Transverse colon (tissue), 4 donors: ENCODE data around the gene SLC40A1. TPM values are rescaled to one million over a fixed set of nuclear protein-coding genes. Genes with fewer than 3 reads are reported as not detected.

Experiments used
- DNase-seq: peaks from one replicate; pipeline ENCODE4 v3.0.0-alpha.2; 2019
- H3K27ac ChIP-seq, 4 donors: fragments of 200-600 bp; sonication (generic); 2 replicates each; pipeline ENCODE4 v1.5.1; 2016 to 2018; ENCODE audit warnings: inconsistent platforms in 4 of 4
- H3K27me3 ChIP-seq: fragments of 200-600 bp; sonication (generic); 2 replicates; pipeline ENCODE4 v1.5.1; 2017; ENCODE audit warnings: inconsistent platforms
- H3K36me3 ChIP-seq, 4 donors: fragments of 200-600 bp; sonication (generic); 2 replicates each; pipeline ENCODE4 v1.5.1; 2017 to 2019; ENCODE audit warnings: inconsistent platforms in 4 of 4
- H3K4me1 ChIP-seq, 4 donors: fragments of 200-600 bp; sonication (generic); 2 replicates each; pipeline ENCODE4 v1.5.1; 2017 to 2020; ENCODE audit warnings: inconsistent platforms in 4 of 4
- H3K4me3 ChIP-seq, 4 donors: fragments of 200-600 bp; sonication (generic); 1 replicate in 1 of 4; 2 replicates in 3 of 4; pipeline versions ENCODE4 v1.5.1 to v1.6.1; 2017 to 2019; ENCODE audit warnings: inconsistent platforms in 4 of 4
- H3K9me3 ChIP-seq, 2 donors: fragments of 200-600 bp; sonication (generic); 2 replicates each; pipeline ENCODE4 v1.5.1; 2017 to 2019; ENCODE audit warnings: inconsistent platforms in 2 of 2
- EP300 ChIP-seq: sonication (generic); formaldehyde crosslinking; IDR thresholded peaks from one replicate; pipeline ENCODE4 v1.6.1; 2017; ENCODE audit warnings: antibody characterized with exemption, low read depth
- POLR2A ChIP-seq: fragments of 450-650 bp; IDR thresholded peaks from one replicate; pipeline ENCODE4 v1.6.1; 2016; ENCODE audit warnings: antibody characterized with exemption, mild to moderate bottlenecking, moderate library complexity
- POLR2AphosphoS5 ChIP-seq, 3 donors: sonication (generic); formaldehyde crosslinking; IDR thresholded peaks; one replicate each; pipeline ENCODE4 v1.6.1; 2016; ENCODE audit warnings: antibody characterized with exemption in 3 of 3
- WGBS, 2 donors: methylation state at CpG; one replicate each; pipeline ENCODE4 v1.1.5; 2018; ENCODE audit warnings: low coverage in 1 of 2; 5-methylcytosine and 5-hydroxymethylcytosine counted together
- in situ Hi-C, 4 donors: fragments of 200-750 bp; cut with MboI; loops; one replicate each; pipeline versions ENCODE4 v1.15.0 to v1.15.1; 2017; ENCODE audit warnings: low sequenced_read_pairs in 3 of 4, low pct_ligation_motif_present in 1 of 4, low pct_unique_long_range_greater_than_20kb in 1 of 4
- intact Hi-C: fragments of 100-400 bp; cut with DNase I; formaldehyde crosslinking; loops from one replicate; pipeline ENCODE4 v1.15.1; 2023; ENCODE audit warnings: low total_unique reads
- total RNA-seq, 4 donors: library from RNA; depleted of rRNA; stranded (reverse); fragments of >200 nt; gene quantifications; one replicate each; pipeline ENCODE4 v1.1.0, GENCODE V29; 2016
- TF ChIP-seq, protein P1 (sequence below), 5 experiments: fragments of 200-600 bp in 3 of 5; fragments of 450-650 bp in 2 of 5; sonication (generic) in 3 of 5; IDR thresholded peaks; 1 replicate in 2 of 5; 2 replicates in 3 of 5; pipeline ENCODE4 v1.5.1; 2016 to 2017; ENCODE audit warnings: antibody characterized with exemption in 5 of 5, inconsistent platforms in 3 of 5, mild to moderate bottlenecking in 2 of 5, moderate library complexity in 1 of 5

Gene SLC40A1
- total RNA-seq, 4 donors from 2014 or later: 26.3 to 345 (median 186) TPM

DNA sequence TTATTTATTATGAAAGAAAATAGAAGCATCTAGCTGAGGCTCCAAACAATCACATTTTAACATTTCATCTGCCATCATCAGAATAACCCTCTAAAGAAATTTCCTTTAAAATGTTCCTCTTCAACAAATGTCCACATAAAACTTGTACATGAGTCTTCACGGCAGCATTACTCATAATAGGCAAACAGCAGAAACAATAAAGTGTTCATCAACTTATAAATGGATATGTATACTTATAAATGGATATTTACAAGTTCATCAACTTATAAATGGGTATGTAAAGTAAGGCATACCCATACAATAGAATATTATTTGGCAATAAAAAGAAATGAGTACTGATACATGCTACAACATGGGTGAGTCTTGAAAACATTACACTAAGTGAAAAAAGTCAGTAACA lies 47.2 kb upstream of the SLC40A1 start:
- no peaks in the 10 kb centered on the region for H3K27me3 ChIP-seq
- TF ChIP-seq, protein P1, sequence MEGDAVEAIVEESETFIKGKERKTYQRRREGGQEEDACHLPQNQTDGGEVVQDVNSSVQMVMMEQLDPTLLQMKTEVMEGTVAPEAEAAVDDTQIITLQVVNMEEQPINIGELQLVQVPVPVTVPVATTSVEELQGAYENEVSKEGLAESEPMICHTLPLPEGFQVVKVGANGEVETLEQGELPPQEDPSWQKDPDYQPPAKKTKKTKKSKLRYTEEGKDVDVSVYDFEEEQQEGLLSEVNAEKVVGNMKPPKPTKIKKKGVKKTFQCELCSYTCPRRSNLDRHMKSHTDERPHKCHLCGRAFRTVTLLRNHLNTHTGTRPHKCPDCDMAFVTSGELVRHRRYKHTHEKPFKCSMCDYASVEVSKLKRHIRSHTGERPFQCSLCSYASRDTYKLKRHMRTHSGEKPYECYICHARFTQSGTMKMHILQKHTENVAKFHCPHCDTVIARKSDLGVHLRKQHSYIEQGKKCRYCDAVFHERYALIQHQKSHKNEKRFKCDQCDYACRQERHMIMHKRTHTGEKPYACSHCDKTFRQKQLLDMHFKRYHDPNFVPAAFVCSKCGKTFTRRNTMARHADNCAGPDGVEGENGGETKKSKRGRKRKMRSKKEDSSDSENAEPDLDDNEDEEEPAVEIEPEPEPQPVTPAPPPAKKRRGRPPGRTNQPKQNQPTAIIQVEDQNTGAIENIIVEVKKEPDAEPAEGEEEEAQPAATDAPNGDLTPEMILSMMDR (IDR thresholded peaks at IDR 0.05): no peak
- no peak for TF ChIP-seq POLR2AphosphoS5 (IDR thresholded peaks at IDR 0.05)
- no peak for TF ChIP-seq POLR2A
- no peak for TF ChIP-seq EP300
- no peak overlapping the region for H3K4me3 ChIP-seq
- H3K27ac ChIP-seq: no peak overlapping the region
- H3K36me3 ChIP-seq: no peaks in the 10 kb centered on the region
- DNase-seq: no peak
- 93% methylated on average over 1 of the region's 1 CpG for WGBS, 2 donors
- H3K4me1 ChIP-seq: no peaks in the 10 kb centered on the region
- intact Hi-C loops (no loop called here), in situ Hi-C loops (loop anchor here in 1 of 4 donors (25.0 kb wide), 1 partner anchor 165 kb away; no protein-coding TSS in a partner anchor)
- H3K9me3 ChIP-seq: no peaks in the 10 kb centered on the region

DNA sequence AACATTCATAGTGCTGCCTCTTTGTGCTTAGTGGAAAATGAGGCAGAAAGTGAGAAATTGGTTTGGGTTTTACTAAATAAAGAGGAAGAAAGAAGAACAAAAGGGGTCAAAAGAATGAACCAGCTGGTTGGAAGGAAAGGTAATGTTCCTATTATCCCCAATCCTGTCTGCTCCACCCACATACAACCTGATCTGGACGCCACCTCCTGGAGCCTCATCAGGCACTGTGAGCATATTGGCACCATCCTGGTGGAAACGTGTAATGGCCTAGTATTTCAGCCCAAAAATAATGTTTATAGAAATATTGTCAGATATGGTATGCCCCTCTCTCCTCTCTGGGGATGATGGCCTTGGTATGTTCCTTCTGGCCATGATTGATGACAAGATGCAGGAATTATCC lies 45.0 kb upstream of the SLC40A1 start:
- TF ChIP-seq, protein P1 (IDR thresholded peaks at IDR 0.05): no peak
- TF ChIP-seq POLR2A (no peak), POLR2AphosphoS5 (IDR thresholded peaks at IDR 0.05) (no peak), EP300 (no peak)
- no peaks in the 10 kb centered on the region for H3K4me1 ChIP-seq
- no peaks in the 10 kb centered on the region for H3K27me3 ChIP-seq
- H3K9me3 ChIP-seq: no peaks in the 10 kb centered on the region
- no peak for DNase-seq
- intact Hi-C loops (no loop called here), in situ Hi-C loops (loop anchor here in 1 of 4 donors (25.0 kb wide), 1 partner anchor 163 kb away; no protein-coding TSS in a partner anchor)
- no peaks in the 10 kb centered on the region for H3K36me3 ChIP-seq
- WGBS, 2 donors: 75 to 83% methylated on average over 2 of the region's 2 CpGs
- no peak overlapping the region for H3K4me3 ChIP-seq
- H3K27ac ChIP-seq: no peak overlapping the region

DNA sequence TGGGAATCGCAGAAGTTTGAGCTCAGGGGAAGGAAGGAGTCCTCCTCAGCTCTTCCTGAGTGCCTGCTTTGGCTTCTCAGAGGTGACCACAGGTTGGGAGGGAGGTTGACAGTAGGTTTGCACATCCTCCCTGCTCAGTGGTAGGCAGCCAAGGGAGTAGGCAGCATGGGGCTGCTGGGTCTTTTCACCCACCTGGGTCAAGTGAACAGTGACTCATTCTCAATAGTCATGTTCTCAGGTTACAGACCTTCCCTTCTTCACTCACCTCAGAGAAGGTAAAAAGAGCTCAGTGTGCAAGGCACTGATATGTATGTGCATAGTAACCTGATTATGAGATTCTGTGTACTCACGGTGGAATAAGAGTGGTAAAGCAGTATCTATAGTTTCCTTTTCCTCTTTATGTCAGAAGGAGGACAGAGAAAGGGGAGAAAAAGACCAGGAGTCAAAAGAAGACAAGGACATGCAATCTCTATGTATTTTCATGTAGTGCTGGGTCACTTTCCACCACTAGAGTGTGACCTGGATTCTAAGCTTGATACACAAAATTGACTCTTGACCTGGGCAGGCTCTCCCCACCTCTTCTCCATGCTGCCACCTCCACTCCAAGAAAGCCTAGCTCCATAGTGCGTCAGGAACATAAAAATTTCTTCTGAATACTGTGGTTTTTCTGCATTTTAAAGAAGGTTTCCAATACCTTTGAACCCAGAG lies 44.2 kb upstream of the SLC40A1 start:
- no peak for DNase-seq
- in situ Hi-C loops (loop anchor here in 1 of 4 donors (25.0 kb wide), 1 partner anchor 163 kb away; no protein-coding TSS in a partner anchor), intact Hi-C loops (no loop called here)
- H3K9me3 ChIP-seq: no peaks in the 10 kb centered on the region
- no peak overlapping the region for H3K4me3 ChIP-seq
- H3K36me3 ChIP-seq: no peaks in the 10 kb centered on the region
- TF ChIP-seq, protein P1 (IDR thresholded peaks at IDR 0.05): no peak
- TF ChIP-seq EP300: no peak
- TF ChIP-seq POLR2A: no peak
- no peak for TF ChIP-seq POLR2AphosphoS5 (IDR thresholded peaks at IDR 0.05)
- H3K27me3 ChIP-seq: no peaks in the 10 kb centered on the region
- no peaks in the 10 kb centered on the region for H3K4me1 ChIP-seq
- 17 to 80% methylated on average over 1 to 3 of the region's 3 CpGs for WGBS, 2 donors
- H3K27ac ChIP-seq: no peak overlapping the region

DNA sequence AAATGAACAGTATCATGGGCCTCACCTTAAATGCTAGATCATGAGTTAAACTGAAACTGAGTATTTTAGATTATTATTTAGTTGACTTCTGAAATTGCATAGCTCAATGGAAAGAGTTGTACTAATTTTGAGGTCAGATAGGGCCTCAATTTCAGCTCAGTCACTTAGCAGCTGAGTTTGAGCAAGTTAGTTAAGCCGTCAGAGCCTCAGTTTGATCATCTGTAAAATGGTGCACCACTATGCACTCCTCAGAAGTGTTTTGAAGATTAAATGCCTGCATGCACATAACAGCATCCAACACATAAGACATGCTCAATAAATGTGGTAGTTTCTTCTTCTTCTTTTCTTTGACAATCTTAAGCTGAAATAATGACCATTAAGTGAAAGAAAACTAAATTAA lies 42.5 kb upstream of the SLC40A1 start:
- TF ChIP-seq EP300: no peak
- TF ChIP-seq POLR2A: no peak
- TF ChIP-seq, protein P1 (IDR thresholded peaks at IDR 0.05): no peak
- TF ChIP-seq POLR2AphosphoS5 (IDR thresholded peaks at IDR 0.05): no peak
- 95 to 100% methylated on average over 1 of the region's 1 CpG for WGBS, 2 donors
- Histone ChIP-seq H3K27me3 (no peaks in the 10 kb centered on the region), H3K4me1 (no peaks in the 10 kb centered on the region), H3K4me3 (no peak overlapping the region), H3K9me3 (no peaks in the 10 kb centered on the region), H3K36me3 (no peaks in the 10 kb centered on the region), H3K27ac (no peak overlapping the region)
- intact Hi-C loops: no loop called here
- no peak for DNase-seq
- in situ Hi-C loops: no loop called here
